GM18505 (cell line): ENCODE data around the gene SMAD6.

Experiments used
- ATAC-seq: cut with Tn5 transposase; IDR thresholded peaks from one replicate; pipeline ENCODE4 v1.9.1; 2021; ENCODE audit not compliant: unreplicated experiment
- POLR2A ChIP-seq: IDR thresholded peaks from 4 replicates; pipeline ENCODE4 v1.6.1; 2011; ENCODE audit warnings: borderline replicate concordance; ENCODE audit not compliant: insufficient read depth, insufficient read length; ENCODE audit errors: extremely low read depth

SMAD6 gene

GRCh38 chr15:66738595-66738994 is 36.6 kb downstream of the SMAD6 start:
- no peak for TF ChIP-seq POLR2A
- ATAC-seq, result no peak

DNA sequence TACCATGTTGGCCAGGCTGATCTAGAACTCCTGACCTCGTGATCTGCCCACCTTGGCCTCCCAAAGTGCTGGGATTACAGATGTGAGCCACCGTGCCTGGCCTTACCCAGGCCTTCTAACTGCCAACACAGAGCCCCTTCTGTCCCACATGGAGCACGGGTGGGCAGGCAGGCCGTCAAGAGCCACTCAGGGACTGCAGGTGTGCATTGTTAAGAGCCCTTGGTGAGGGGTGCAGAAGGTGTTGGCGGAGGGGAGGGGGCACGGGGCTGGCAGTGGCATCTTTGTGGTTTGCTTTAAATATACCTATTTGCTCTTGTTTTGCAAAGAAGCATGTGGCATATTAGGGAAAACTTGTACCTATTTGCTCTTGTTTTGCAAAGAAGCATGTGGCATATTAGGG is 37.3 kb downstream of the SMAD6 start:
- no peak for TF ChIP-seq POLR2A
- no peak for ATAC-seq

DNA sequence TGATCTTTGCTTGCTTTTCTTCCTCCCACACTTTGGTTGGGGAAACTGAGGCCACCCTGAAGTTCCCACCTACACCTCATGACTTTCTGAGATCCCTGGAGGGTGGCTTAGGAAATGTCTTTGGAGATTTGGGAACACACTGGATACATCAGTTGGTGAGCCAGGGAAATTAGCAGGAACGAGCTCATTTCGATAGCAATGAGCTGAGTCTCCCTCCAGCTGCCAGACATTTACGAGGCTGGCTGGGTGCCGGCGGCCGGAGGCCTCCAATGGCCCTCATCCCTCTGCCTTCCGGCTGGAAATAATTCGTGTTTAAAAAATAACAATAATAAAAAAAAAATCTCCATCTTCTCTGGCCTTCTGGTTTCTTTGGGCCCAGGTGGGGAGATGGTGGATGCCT is 38.8 kb downstream of the SMAD6 start:
- ATAC-seq, result no peak
- no peak for TF ChIP-seq POLR2A

DNA sequence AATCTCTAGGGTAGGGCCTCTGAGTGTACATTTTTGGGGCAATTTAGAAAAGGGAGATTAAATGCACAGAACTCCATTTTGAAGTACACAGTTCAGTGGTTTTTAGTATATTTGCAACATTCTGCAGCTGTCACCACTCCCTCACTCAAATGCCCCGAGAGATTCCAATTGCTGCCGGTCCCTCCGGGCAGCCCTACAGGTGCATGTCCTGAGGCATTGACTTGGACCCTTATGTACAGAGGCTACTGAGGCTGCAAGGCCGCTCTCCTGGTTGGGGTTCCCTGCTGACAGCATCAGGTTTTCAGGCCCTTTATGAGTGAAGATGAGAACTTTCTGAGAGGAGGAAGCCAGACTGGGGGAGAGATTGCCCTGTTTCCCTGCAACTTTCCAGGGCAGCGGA is 39.6 kb downstream of the SMAD6 start:
- no peak for TF ChIP-seq POLR2A
- ATAC-seq, result no peak

GRCh38 chr15:66742286-66742685 is 40.2 kb downstream of the SMAD6 start:
- ATAC-seq, result no peak
- no peak for TF ChIP-seq POLR2A

DNA sequence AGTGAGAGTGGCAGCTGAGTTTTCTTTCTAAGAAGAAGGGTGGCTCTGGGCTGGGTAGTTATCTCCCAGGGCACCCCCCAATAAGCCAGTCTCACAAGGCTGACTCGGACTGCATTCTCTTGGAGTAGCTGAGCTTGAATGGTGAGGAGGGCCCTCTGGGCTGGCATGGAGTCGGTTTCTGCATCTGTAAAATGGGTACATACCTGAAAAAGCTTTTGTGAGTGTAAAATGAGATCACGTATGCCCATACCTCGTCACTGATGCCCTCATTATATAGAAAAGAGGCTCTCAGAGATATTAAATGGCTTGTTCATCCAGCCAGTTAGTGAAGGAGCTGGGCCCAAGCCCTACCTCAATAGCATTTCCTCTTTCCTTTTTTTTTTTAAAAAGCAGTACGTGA is 41.2 kb downstream of the SMAD6 start:
- TF ChIP-seq POLR2A, result no peak
- ATAC-seq, result no peak

- TF ChIP-seq POLR2A, result no peak
- ATAC-seq, result no peak
These were observed 41.9 kb downstream of the SMAD6 start for GRCh38 chr15:66743703-66744536.

- TF ChIP-seq POLR2A, result no peak
- no peak for ATAC-seq
These were observed 42.7 kb downstream of the SMAD6 start for GRCh38 chr15:66744610-66745279.

DNA sequence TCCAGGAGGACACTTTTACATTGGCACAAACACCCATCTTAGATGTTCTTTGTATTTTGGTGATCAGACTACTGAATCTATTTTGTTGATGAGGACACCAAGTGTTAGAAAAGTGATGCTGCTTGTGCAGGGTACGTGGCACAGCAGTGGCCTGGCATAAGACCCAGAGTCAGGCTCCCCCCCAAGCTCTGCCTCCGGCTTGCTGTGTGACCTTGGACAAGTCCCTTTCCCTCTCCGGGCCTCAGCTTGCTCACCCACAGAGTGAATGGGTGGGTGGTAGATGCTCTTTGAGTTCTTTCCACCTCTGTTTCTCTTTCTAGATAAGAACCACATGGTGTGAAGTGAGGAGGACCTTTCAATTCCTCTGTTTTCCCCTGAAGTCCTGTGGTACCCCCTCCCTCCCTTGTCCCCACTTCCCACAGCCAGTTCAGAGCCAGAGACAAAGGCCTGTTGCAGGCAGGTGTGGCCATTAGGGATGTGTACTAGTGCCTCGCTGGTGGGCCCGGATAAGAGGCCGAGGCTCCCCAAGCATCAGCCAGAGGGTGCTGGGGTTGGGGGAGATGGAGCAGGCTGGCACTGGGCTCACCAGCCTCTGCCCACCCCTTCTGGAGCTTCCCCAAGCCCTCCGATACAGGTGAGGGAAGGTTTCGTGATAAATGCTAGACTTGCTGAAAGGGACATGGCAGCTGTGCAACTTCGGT is 43.6 kb downstream of the SMAD6 start:
- ATAC-seq, result no peak
- TF ChIP-seq POLR2A, result no peak

DNA sequence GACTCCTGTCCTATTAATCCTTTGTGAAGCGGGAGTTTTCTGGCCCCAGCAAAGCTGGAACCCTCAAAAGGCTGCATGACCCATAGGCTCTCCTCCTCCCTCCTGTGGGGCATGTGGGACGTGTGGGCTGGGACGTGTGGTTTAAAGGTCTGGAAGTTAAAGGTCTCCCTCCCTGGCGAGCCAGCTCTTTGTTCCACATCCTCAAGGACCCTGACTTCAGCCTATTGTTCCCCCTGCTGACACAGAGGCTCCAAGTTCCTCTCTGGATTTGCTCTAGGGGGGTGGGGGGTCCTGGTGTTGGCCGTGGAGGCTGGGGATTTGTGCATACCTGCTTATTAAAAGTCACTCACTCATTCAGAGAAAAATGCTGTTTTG is 44.2 kb downstream of the SMAD6 start:
- no peak for TF ChIP-seq POLR2A
- ATAC-seq, result no peak

DNA sequence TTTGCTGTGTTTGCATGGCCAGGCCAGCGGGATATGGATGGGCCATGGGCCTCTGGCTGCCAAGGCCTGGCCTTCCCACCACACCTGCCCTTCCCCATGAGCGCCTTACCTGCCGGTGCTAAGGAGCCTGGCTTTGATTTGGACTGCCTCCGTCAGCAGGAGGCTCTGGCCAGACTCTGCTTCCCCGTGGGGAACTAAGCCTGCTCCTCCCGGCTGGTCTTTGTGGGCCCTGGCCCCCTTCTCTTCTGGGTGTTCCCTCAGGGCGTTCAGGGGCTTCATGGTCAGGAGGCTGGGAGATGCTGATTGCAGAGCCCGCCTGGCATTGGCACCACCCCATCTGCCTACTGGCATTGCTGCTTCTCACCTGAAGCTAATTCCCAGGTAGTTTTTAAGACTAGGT is 45.2 kb downstream of the SMAD6 start:
- ATAC-seq, result no peak
- no peak for TF ChIP-seq POLR2A

GRCh38 chr15:66747886-66748707 is 46.1 kb downstream of the SMAD6 start:
- no peak for ATAC-seq

DNA sequence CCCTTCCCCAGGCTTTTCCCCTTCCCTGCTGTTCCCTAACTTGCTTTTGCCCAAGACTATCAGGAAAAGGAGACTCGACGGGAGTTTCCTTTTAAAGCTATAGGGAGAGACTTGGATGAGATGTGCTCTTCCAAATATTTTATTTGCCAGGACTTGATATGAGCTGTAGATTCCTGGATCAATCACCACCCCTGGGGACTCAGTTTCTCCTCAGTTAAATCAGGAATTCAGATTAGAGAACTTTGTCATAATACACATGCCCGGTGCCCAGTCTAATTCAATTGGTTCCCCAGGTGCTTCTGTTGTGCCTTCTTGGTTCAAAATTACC is 46.6 kb downstream of the SMAD6 start:
- ATAC-seq, result no peak
- no peak for TF ChIP-seq POLR2A

More at GRCh38 chr15:66747886-66748707, 46.1 kb downstream of the SMAD6 start:
- no peak for TF ChIP-seq POLR2A
